ENCODE results near the gene IQCF6. TPM values are rescaled to one million over a fixed set of nuclear protein-coding genes. Genes with fewer than 3 reads are reported as not detected.
"Not testable (repeated sequence)": the region's sequence is repeated elsewhere in the genome, so short reads cannot be mapped to it uniquely, and the experiment has no call there.

The IQCF6 gene
- total RNA-seq = not detected

- DNase-seq = no peak
Measured at GRCh38 chr3:51779137-51779536, at the start of gene IQCF6. Gene IQCF6, minus strand, starts transcription at chr3:51779237. Its CDS starts 13 bp downstream, at chr3:51779224.

GRCh38 chr3:51828297-51828696 is 49.3 kb upstream of the IQCF6 start:
- DNase-seq = no peak

GRCh38 chr3:51819709-51820406 is 40.8 kb upstream of the IQCF6 start:
- DNase-seq = no peak

GRCh38 chr3:51819151-51819550 is 40.1 kb upstream of the IQCF6 start:
- no peak for DNase-seq

GRCh38 chr3:51817375-51817774 is 38.3 kb upstream of the IQCF6 start:
- no peak for DNase-seq

- DNase-seq = no peak
Measured at GRCh38 chr3:51816723-51817122, 37.7 kb upstream of the IQCF6 start.

- no peak for DNase-seq
Measured at GRCh38 chr3:51815614-51816013, 36.6 kb upstream of the IQCF6 start.

GRCh38 chr3:51814034-51814433 is 35.0 kb upstream of the IQCF6 start:
- DNase-seq = no peak

- DNase-seq = no peak
Measured at GRCh38 chr3:51813539-51813938, 34.5 kb upstream of the IQCF6 start.

GRCh38 chr3:51808934-51809333 is 29.9 kb upstream of the IQCF6 start:
- DNase-seq = no peak

GRCh38 chr3:51802106-51802703 is 23.2 kb upstream of the IQCF6 start:
- no peak for DNase-seq

- no peak for DNase-seq
Measured at GRCh38 chr3:51800750-51801125, 21.7 kb upstream of the IQCF6 start.

GRCh38 chr3:51799879-51800749 is 21.1 kb upstream of the IQCF6 start:
- no peak for DNase-seq

- DNase-seq = no peak
Measured at GRCh38 chr3:51798411-51798963, 19.4 kb upstream of the IQCF6 start.

- no peak for DNase-seq
Measured at GRCh38 chr3:51796854-51797253, 17.8 kb upstream of the IQCF6 start.

GRCh38 chr3:51794206-51794605 is 15.2 kb upstream of the IQCF6 start:
- no peak for DNase-seq

GRCh38 chr3:51792206-51792605 is 13.2 kb upstream of the IQCF6 start:
- DNase-seq = no peak

GRCh38 chr3:51789437-51789836 is 10.4 kb upstream of the IQCF6 start:
- DNase-seq = no peak

GRCh38 chr3:51787576-51787975 is 8.5 kb upstream of the IQCF6 start:
- DNase-seq = not testable (repeated sequence)

- DNase-seq = no peak
Measured at GRCh38 chr3:51786267-51786666, 7.2 kb upstream of the IQCF6 start.

GRCh38 chr3:51778554-51778953 is 483 bp downstream of the IQCF6 start:
- DNase-seq = no peak

GRCh38 chr3:51777985-51778384 is 1.1 kb downstream of the IQCF6 start:
- DNase-seq = no peak

- no peak for DNase-seq
Measured at GRCh38 chr3:51773529-51774056, 5.4 kb downstream of the IQCF6 start.
